ENCODE measurements around the gene KRT79.

DNA sequence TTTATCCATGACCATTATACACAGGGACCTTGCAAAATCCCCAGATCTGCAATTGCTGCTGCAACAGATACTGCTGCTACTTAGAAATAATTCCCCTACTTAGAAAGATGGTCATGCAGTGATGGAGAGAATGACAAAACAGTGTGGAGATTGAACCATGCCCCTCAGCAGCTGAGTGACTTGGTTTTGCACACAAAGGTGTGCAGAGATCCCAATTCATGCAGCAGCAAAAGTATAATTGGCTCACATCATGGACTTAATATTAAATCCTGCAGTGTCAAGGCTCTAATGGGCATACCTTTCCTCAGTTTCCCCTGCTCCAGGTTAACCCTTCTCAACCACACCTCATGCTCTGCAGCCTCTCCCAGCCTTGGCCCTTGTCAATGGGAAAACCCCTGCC is 17.7 kb upstream of the KRT79 start:
- TF ChIP-seq, protein P1, sequence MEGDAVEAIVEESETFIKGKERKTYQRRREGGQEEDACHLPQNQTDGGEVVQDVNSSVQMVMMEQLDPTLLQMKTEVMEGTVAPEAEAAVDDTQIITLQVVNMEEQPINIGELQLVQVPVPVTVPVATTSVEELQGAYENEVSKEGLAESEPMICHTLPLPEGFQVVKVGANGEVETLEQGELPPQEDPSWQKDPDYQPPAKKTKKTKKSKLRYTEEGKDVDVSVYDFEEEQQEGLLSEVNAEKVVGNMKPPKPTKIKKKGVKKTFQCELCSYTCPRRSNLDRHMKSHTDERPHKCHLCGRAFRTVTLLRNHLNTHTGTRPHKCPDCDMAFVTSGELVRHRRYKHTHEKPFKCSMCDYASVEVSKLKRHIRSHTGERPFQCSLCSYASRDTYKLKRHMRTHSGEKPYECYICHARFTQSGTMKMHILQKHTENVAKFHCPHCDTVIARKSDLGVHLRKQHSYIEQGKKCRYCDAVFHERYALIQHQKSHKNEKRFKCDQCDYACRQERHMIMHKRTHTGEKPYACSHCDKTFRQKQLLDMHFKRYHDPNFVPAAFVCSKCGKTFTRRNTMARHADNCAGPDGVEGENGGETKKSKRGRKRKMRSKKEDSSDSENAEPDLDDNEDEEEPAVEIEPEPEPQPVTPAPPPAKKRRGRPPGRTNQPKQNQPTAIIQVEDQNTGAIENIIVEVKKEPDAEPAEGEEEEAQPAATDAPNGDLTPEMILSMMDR (IDR thresholded peaks at IDR 0.05) = no peak
- TF ChIP-seq POLR2A (IDR thresholded peaks at IDR 0.05) = no peak
